Breast epithelium (tissue), 3 donors: ENCODE data around the gene SPNS2.

Source experiments
- POLR2A ChIP-seq: fragments of 450-650 bp; IDR thresholded peaks from one replicate; pipeline ENCODE4 v1.6.1; 2016; ENCODE audit warnings: antibody characterized with exemption, mild to moderate bottlenecking, moderate library complexity
- TF ChIP-seq, protein P1 (sequence below), 3 donors: fragments of 450-650 bp; IDR thresholded peaks; one replicate each; pipeline ENCODE4 v1.5.1; 2016 to 2017; ENCODE audit warnings: antibody characterized with exemption in 3 of 3, mild to moderate bottlenecking in 3 of 3, moderate library complexity in 3 of 3

- TF ChIP-seq, protein P1, sequence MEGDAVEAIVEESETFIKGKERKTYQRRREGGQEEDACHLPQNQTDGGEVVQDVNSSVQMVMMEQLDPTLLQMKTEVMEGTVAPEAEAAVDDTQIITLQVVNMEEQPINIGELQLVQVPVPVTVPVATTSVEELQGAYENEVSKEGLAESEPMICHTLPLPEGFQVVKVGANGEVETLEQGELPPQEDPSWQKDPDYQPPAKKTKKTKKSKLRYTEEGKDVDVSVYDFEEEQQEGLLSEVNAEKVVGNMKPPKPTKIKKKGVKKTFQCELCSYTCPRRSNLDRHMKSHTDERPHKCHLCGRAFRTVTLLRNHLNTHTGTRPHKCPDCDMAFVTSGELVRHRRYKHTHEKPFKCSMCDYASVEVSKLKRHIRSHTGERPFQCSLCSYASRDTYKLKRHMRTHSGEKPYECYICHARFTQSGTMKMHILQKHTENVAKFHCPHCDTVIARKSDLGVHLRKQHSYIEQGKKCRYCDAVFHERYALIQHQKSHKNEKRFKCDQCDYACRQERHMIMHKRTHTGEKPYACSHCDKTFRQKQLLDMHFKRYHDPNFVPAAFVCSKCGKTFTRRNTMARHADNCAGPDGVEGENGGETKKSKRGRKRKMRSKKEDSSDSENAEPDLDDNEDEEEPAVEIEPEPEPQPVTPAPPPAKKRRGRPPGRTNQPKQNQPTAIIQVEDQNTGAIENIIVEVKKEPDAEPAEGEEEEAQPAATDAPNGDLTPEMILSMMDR (IDR thresholded peaks at IDR 0.05), result no peak
- TF ChIP-seq POLR2A, result no peak
Measured at GRCh38 chr17:4572131-4572530, 73.5 kb downstream of the SPNS2 start.
